OCI-LY7 (cell line): ENCODE data around the gene EXOC6B.

Experiments used
- CTCF ChIP-seq: fragments of 200-600 bp; sonication (generic); conservative IDR thresholded peaks from 2 replicates; pipeline ENCODE4 v1.5.1; 2014; ENCODE audit warnings: mild to moderate bottlenecking, antibody characterized with exemption, low read length, moderate library complexity, mixed read lengths
- EZH2phosphoT487 ChIP-seq: fragments of 200-600 bp; sonication (generic); IDR thresholded peaks from 2 replicates; pipeline ENCODE4 v1.6.1; 2018; ENCODE audit warnings: low read depth, borderline replicate concordance, mild to moderate bottlenecking, mixed run types, antibody characterized with exemption, low read length, moderate library complexity, mixed read lengths

- TF ChIP-seq CTCF (no peak), EZH2phosphoT487 (no peak)
These were observed 94.7 kb downstream of the EXOC6B start for GRCh38 chr2:72731116-72731515.
